ENCODE data around the gene OR52B2. TPM values are rescaled to one million over a fixed set of nuclear protein-coding genes. Genes with fewer than 3 reads are reported as not detected.

Gene OR52B2
- total RNA-seq = not detected in 2 replicates

DNA sequence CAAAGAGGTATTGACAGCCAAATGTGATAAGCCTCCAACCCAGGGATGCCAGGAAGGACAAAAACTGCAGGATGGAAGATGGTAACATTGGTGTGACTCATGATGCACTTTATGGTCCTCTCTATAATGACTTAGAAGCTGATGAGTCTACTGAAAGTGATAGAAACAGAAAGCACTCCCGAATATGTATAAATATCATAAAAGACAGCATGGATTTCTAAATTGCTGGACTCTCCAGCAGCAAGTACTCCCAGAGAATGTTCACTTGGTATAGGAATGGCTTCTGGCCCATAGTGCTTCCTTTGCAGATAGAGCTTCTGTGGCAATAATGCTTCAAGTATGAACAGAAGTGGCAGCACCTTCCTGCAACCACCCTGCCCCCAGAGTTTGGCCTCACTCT, at the start of gene OR52B2:
TSS of gene OR52B2 (minus strand) at position 101 of the 400 bp plus-strand sequence. CDS start at position 101, 0 bp downstream.

DNA sequence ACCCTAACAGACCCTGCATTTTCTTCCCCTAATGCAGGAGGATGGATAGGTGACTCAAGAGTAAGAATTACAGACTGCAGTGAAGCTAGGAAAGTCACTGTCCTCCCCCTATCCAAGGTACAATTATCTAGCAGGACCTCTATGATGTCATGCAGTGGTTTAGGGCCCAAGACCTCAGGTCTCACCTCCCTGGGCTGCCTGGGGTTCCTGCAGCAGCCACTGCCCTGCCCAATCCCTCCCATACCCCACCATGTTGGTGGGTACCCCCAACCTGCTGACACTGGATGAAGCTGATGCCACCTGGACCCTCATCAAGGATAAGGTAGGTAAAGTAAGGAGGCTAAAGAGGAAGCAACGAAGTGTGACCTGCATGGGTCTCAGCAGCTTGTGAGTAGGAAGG, 35.2 kb upstream of the OR52B2 start, which contains the start of gene C11orf42:
TSS of gene C11orf42 (plus strand) at position 192 of the 400 bp plus-strand sequence. CDS start at position 251, 59 bp downstream.

DNA sequence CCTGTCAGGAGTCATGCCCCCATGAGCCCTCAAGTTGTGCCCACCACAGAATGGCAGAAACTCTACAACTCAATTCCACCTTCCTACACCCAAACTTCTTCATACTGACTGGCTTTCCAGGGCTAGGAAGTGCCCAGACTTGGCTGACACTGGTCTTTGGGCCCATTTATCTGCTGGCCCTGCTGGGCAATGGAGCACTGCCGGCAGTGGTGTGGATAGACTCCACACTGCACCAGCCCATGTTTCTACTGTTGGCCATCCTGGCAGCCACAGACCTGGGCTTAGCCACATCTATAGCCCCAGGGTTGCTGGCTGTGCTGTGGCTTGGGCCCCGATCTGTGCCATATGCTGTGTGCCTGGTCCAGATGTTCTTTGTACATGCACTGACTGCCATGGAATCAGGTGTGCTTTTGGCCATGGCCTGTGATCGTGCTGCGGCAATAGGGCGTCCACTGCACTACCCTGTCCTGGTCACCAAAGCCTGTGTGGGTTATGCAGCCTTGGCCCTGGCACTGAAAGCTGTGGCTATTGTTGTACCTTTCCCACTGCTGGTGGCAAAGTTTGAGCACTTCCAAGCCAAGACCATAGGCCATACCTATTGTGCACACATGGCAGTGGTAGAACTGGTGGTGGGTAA, 29.2 kb upstream of the OR52B2 start, which contains the start of gene OR52W1:
TSS of gene OR52W1 (plus strand) at position 51 of the 637 bp plus-strand sequence. CDS start at position 51, 0 bp downstream.

Other genes with a start within 250 kb of the OR52B2 start
- not detected in 2 replicates for gene OR56A3, start 228.1 kb downstream of the OR52B2 start, total RNA-seq
- not detected in 2 replicates for gene OR56A5, start 201.8 kb downstream of the OR52B2 start, total RNA-seq
- gene OR52L1, start 183.3 kb downstream of the OR52B2 start, total RNA-seq = not detected in 2 replicates
- not detected in 2 replicates for gene OR56A4, start 163.4 kb downstream of the OR52B2 start, total RNA-seq
- gene OR56A1, start 139.6 kb downstream of the OR52B2 start, total RNA-seq = not detected in 2 replicates
- gene OR56B4, start 62.6 kb downstream of the OR52B2 start, total RNA-seq = not detected in 2 replicates
- not detected in 2 replicates for gene OR52W1, start 28.9 kb upstream of the OR52B2 start, total RNA-seq
- gene C11orf42, start 35.2 kb upstream of the OR52B2 start, total RNA-seq = 0.16 TPM in 1 of 2 replicates, not detected in the other
- gene FHIP1B, start 64.3 kb upstream of the OR52B2 start, total RNA-seq = 23.9 and 26.8 TPM in 2 replicates
- 0.16 TPM in 1 of 2 replicates, not detected in the other for gene CNGA4, start 68.8 kb upstream of the OR52B2 start, total RNA-seq
- not detected in 2 replicates for gene CCKBR, start 89.5 kb upstream of the OR52B2 start, total RNA-seq
- gene CAVIN3, start 150.2 kb upstream of the OR52B2 start, total RNA-seq = 251 and 347 TPM in 2 replicates
- 34.7 and 42.5 TPM in 2 replicates for gene SMPD1, start 220.1 kb upstream of the OR52B2 start, total RNA-seq
- gene APBB1, start 248.8 kb upstream of the OR52B2 start, total RNA-seq = 75.6 and 82.3 TPM in 2 replicates